ENCODE results near the gene CEP128.

The CEP128 gene

GRCh38 chr14:80798878-80799277 is 142.7 kb downstream of the CEP128 start:
- Histone ChIP-seq H3K4me3 (ENCODE audit: low read depth, low read length) (no peak overlapping the region), H3K36me3 (replicated peaks) (no peaks in the 10 kb centered on the region), H3K27ac (no peak overlapping the region), H3K27me3 (replicated peaks) (no peaks in the 10 kb centered on the region)
- DNase-seq, result no peak
- in situ Hi-C loops (cut with HindIII; ENCODE audit: low pct_ligation_motif_present, low sequenced_read_pairs), result no loop called here
- TF ChIP-seq CTCF (IDR thresholded peaks at IDR 0.05; ENCODE audit: low read depth, low read length, missing control alignments), result no peak

DNA sequence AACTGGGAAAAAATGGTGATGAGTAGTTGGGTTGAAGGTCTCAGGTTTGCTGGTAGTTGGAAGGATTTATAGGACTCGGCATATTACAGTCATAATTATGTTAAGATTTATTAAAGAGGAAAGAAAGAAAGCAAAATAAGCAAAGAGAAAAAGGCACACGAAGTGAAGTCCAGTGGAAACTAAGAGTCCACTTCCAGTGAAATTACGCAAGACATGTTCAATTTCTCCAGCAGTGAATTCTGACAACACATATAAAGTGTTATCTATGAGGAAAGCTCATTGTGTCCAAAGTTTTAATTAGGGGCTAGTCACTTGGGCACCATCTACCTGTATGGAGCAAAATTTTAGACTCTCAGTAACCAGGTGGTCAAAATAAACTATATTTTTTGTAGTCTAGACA is 143.3 kb downstream of the CEP128 start:
- Histone ChIP-seq H3K36me3 (replicated peaks) (no peaks in the 10 kb centered on the region), H3K27ac (no peak overlapping the region), H3K27me3 (replicated peaks) (no peaks in the 10 kb centered on the region), H3K4me3 (ENCODE audit: low read depth, low read length) (no peak overlapping the region)
- in situ Hi-C loops (cut with HindIII; ENCODE audit: low pct_ligation_motif_present, low sequenced_read_pairs), result no loop called here
- no peak for DNase-seq
- TF ChIP-seq CTCF (IDR thresholded peaks at IDR 0.05; ENCODE audit: low read depth, low read length, missing control alignments), result no peak

- in situ Hi-C loops (cut with HindIII; ENCODE audit: low pct_ligation_motif_present, low sequenced_read_pairs), result no loop called here
- Histone ChIP-seq H3K27me3 (replicated peaks) (no peaks in the 10 kb centered on the region), H3K36me3 (replicated peaks) (no peaks in the 10 kb centered on the region), H3K27ac (no peak overlapping the region), H3K4me3 (ENCODE audit: low read depth, low read length) (no peak overlapping the region)
- TF ChIP-seq CTCF (IDR thresholded peaks at IDR 0.05; ENCODE audit: low read depth, low read length, missing control alignments), result no peak
- DNase-seq, result no peak
Measured at GRCh38 chr14:80792771-80793170, 148.8 kb downstream of the CEP128 start.

- no peak for TF ChIP-seq CTCF (IDR thresholded peaks at IDR 0.05; ENCODE audit: low read depth, low read length, missing control alignments)
- in situ Hi-C loops (cut with HindIII; ENCODE audit: low pct_ligation_motif_present, low sequenced_read_pairs), result no loop called here
- no peak for DNase-seq
- Histone ChIP-seq H3K36me3 (replicated peaks) (no peaks in the 10 kb centered on the region), H3K27ac (no peak overlapping the region), H3K4me3 (ENCODE audit: low read depth, low read length) (no peak overlapping the region), H3K27me3 (replicated peaks) (no peaks in the 10 kb centered on the region)
Measured at GRCh38 chr14:80787876-80788275, 153.7 kb downstream of the CEP128 start.

DNA sequence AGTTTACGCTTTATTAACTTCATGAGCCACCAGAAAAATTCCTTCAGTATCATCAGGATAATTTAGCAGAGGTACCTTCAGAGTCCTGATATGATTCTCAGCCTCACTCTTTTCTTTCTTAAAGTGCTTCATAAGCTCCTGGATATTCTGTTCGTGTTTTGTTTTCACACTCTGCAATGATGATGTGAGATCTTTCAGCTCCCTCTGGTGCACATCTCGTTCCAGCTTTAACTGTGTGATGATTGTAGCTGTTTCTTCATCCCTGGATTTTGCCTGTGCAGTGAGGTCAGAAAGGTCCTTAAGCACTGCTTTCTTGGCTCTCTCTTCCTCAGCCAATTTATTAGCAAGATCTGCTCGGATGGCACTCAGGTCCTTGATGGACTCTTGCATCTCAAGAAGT is 156.7 kb downstream of the CEP128 start:
- in situ Hi-C loops (cut with HindIII; ENCODE audit: low pct_ligation_motif_present, low sequenced_read_pairs), result no loop called here
- TF ChIP-seq CTCF (IDR thresholded peaks at IDR 0.05; ENCODE audit: low read depth, low read length, missing control alignments), result peak; percentile 10
- H3K27ac ChIP-seq, result no peak overlapping the region
- H3K36me3 ChIP-seq (replicated peaks), result no peaks in the 10 kb centered on the region
- DNase-seq, result peak; percentile 1
- no peak overlapping the region for H3K4me3 ChIP-seq (ENCODE audit: low read depth, low read length)
- H3K27me3 ChIP-seq (replicated peaks), result no peaks in the 10 kb centered on the region

- TF ChIP-seq CTCF (IDR thresholded peaks at IDR 0.05; ENCODE audit: low read depth, low read length, missing control alignments), result no peak
- in situ Hi-C loops (cut with HindIII; ENCODE audit: low pct_ligation_motif_present, low sequenced_read_pairs), result no loop called here
- no peak for DNase-seq
- H3K27me3 ChIP-seq (replicated peaks), result no peaks in the 10 kb centered on the region
- H3K36me3 ChIP-seq (replicated peaks), result no peaks in the 10 kb centered on the region
- H3K4me3 ChIP-seq (ENCODE audit: low read depth, low read length), result no peak overlapping the region
- no peak overlapping the region for H3K27ac ChIP-seq
Measured at GRCh38 chr14:80781972-80782367, 159.6 kb downstream of the CEP128 start.

All from brain microvascular endothelial cell (primary cell).